H9 (cell line): ENCODE measurements around the gene PLCL1. TPM values are rescaled to one million over a fixed set of nuclear protein-coding genes. Genes with fewer than 3 reads are reported as not detected.

Experiments used
- DNase-seq: peaks from one replicate; pipeline ENCODE4 v3.0.0-alpha.2; 2017
- H2AFZ ChIP-seq: one replicate; pipeline ENCODE4 v1.6.1; 2013; ENCODE audit warnings: mild to moderate bottlenecking, low read length, control low read depth, moderate library complexity
- H2AK5ac ChIP-seq: 2 replicates; pipeline ENCODE4 v1.6.1; 2013; ENCODE audit warnings: low read length, control low read depth, mixed read lengths; ENCODE audit not compliant: insufficient read length
- H2BK120ac ChIP-seq: one replicate; pipeline ENCODE4 v1.6.1; 2013; ENCODE audit warnings: low read depth, mild to moderate bottlenecking, low read length, control low read depth, inconsistent platforms; ENCODE audit not compliant: poor library complexity, severe bottlenecking
- H2BK12ac ChIP-seq: 2 replicates; pipeline ENCODE4 v1.6.1; 2013; ENCODE audit warnings: low read length, control low read depth, mixed read lengths, low read depth; ENCODE audit not compliant: insufficient read length
- H2BK15ac ChIP-seq: 2 replicates; pipeline ENCODE4 v1.6.1; 2013; ENCODE audit warnings: low read depth, low read length, control low read depth
- H2BK20ac ChIP-seq: one replicate; pipeline ENCODE4 v1.6.1; 2013; ENCODE audit warnings: low read depth, mild to moderate bottlenecking, low read length, control low read depth, inconsistent platforms; ENCODE audit not compliant: poor library complexity, severe bottlenecking
- H2BK5ac ChIP-seq: 2 replicates; pipeline ENCODE4 v1.6.1; 2013; ENCODE audit warnings: low read length, control low read depth, mixed read lengths; ENCODE audit not compliant: insufficient read length
- H3K14ac ChIP-seq: 2 replicates; pipeline ENCODE4 v1.6.1; 2013; ENCODE audit warnings: low read length, control low read depth; ENCODE audit not compliant: insufficient read depth
- H3K18ac ChIP-seq: 2 replicates; pipeline ENCODE4 v1.6.1; 2013; ENCODE audit warnings: low read depth, mild to moderate bottlenecking, mixed read lengths, low read length, control low read depth; ENCODE audit not compliant: insufficient read length
- H3K23ac ChIP-seq: 2 replicates; pipeline ENCODE4 v1.6.1; 2013; ENCODE audit warnings: low read length, control low read depth, mixed read lengths, low read depth; ENCODE audit not compliant: insufficient read length
- H3K23me2 ChIP-seq: 2 replicates; pipeline ENCODE4 v1.6.1; 2013; ENCODE audit warnings: low read depth, mild to moderate bottlenecking, mixed read lengths, low read length, control low read depth; ENCODE audit not compliant: insufficient read length, poor library complexity, severe bottlenecking
- H3K27ac ChIP-seq: 2 replicates; pipeline ENCODE4 v1.5.1; 2013; ENCODE audit warnings: low read length, control low read depth, mixed read lengths, low read depth; ENCODE audit not compliant: insufficient read length
- H3K27me3 ChIP-seq: 2 replicates; pipeline ENCODE4 v1.6.1; 2013; ENCODE audit warnings: low read length, control low read depth, inconsistent platforms; ENCODE audit not compliant: insufficient read depth
- H3K4ac ChIP-seq: 2 replicates; pipeline ENCODE4 v1.6.1; 2013; ENCODE audit warnings: low read depth, mild to moderate bottlenecking, control low read depth, inconsistent platforms, low read length, moderate library complexity
- H3K4me1 ChIP-seq: 2 replicates; pipeline ENCODE4 v1.6.1; 2013; ENCODE audit warnings: low read length, control low read depth, inconsistent platforms; ENCODE audit not compliant: insufficient read depth
- H3K4me2 ChIP-seq: 2 replicates; pipeline ENCODE4 v1.6.1; 2013; ENCODE audit warnings: low read length, control low read depth, mixed read lengths; ENCODE audit not compliant: insufficient read length, insufficient read depth
- H3K56ac ChIP-seq: 2 replicates; pipeline ENCODE4 v1.6.1; 2013; ENCODE audit warnings: low read depth, mild to moderate bottlenecking, mixed read lengths, low read length, control low read depth; ENCODE audit not compliant: insufficient read length
- H3K79me1 ChIP-seq: 2 replicates; pipeline ENCODE4 v1.6.1; 2013; ENCODE audit warnings: low read depth, mild to moderate bottlenecking, moderate library complexity, low read length, control low read depth, inconsistent platforms; ENCODE audit not compliant: insufficient read depth, poor library complexity, severe bottlenecking
- H3K79me2 ChIP-seq: 2 replicates; pipeline ENCODE4 v1.6.1; 2013; ENCODE audit warnings: low read length, control low read depth, inconsistent platforms; ENCODE audit not compliant: insufficient read depth
- H3K9ac ChIP-seq: 2 replicates; pipeline ENCODE4 v1.6.1; 2013; ENCODE audit warnings: low read length, control low read depth, mixed read lengths; ENCODE audit not compliant: insufficient read length; ENCODE audit errors: extremely low read depth
- H3K9me3 ChIP-seq: one replicate; pipeline ENCODE4 v1.6.1; 2013; ENCODE audit warnings: low read depth, low read length, inconsistent platforms; ENCODE audit not compliant: control insufficient read depth
- H3T11ph ChIP-seq: one replicate; pipeline ENCODE4 v1.6.1; 2013; ENCODE audit warnings: mild to moderate bottlenecking, low read length, control low read depth, inconsistent platforms
- H4K20me1 ChIP-seq: one replicate; pipeline ENCODE4 v1.6.1; 2013; ENCODE audit not compliant: control insufficient read depth, insufficient read length, insufficient read depth
- H4K5ac ChIP-seq: 2 replicates; pipeline ENCODE4 v1.6.1; 2013; ENCODE audit warnings: low read depth, mild to moderate bottlenecking, mixed read lengths, low read length, control low read depth; ENCODE audit not compliant: insufficient read length
- H4K8ac ChIP-seq: replicated peaks from 2 replicates; pipeline ENCODE4 v1.6.1; 2013; ENCODE audit warnings: low read length, control low read depth, mixed read lengths, low read depth; ENCODE audit not compliant: insufficient read length
- H4K91ac ChIP-seq: 2 replicates; pipeline ENCODE4 v1.6.1; 2013; ENCODE audit warnings: low read depth, mild to moderate bottlenecking, moderate library complexity, mixed read lengths, low read length, control low read depth; ENCODE audit not compliant: insufficient read length
- H3K27ac Mint-ChIP-seq, 3 experiments: 2 replicates in 2 of 3; 3 replicates in 1 of 3; pipeline ENCODE4 v1.8.0; 2020 to 2021; ENCODE audit warnings: mixed read lengths in 3 of 3, mild to moderate bottlenecking in 1 of 3, moderate library complexity in 1 of 3
- H3K27me3 Mint-ChIP-seq: 2 replicates; pipeline ENCODE4 v1.8.0; 2021; ENCODE audit warnings: low read depth, mild to moderate bottlenecking, moderate library complexity, mixed read lengths
- H3K36me3 Mint-ChIP-seq, 3 experiments: 2 replicates in 2 of 3; 3 replicates in 1 of 3; pipeline ENCODE4 v1.8.0; 2020 to 2021; ENCODE audit warnings: low read depth in 3 of 3, mixed read lengths in 3 of 3; ENCODE audit not compliant: insufficient read depth in 1 of 3
- H3K4me1 Mint-ChIP-seq, 2 experiments: 2 replicates each; pipeline ENCODE4 v1.8.0; 2020; ENCODE audit warnings: mixed read lengths in 2 of 2
- H3K4me3 Mint-ChIP-seq, 2 experiments: 2 replicates in 1 of 2; 3 replicates in 1 of 2; pipeline ENCODE4 v1.8.0; 2020 to 2021; ENCODE audit warnings: mild to moderate bottlenecking in 2 of 2, mixed read lengths in 2 of 2, moderate library complexity in 1 of 2
- H3K9me3 Mint-ChIP-seq, 2 experiments: 2 replicates in 1 of 2; 3 replicates in 1 of 2; pipeline ENCODE4 v1.8.0; 2020; ENCODE audit warnings: mild to moderate bottlenecking in 2 of 2, mixed read lengths in 2 of 2, moderate library complexity in 1 of 2
- WGBS: extraction: QIAGEN DNeasy Blood & Tissue Kit; methylation state at CpG from one replicate; pipeline ENCODE4 v1.1.7; 2013; ENCODE audit warnings: missing lambda C conversion rate, low lambda C conversion rate, mixed read lengths; ENCODE audit not compliant: insufficient read length; ENCODE audit errors: extremely low coverage; 5-methylcytosine and 5-hydroxymethylcytosine counted together
- total RNA-seq: library from RNA; stranded (reverse); gene quantifications from 2 replicates; pipeline ENCODE4 v1.2.1, GENCODE V29; 2021
- TF ChIP-seq, protein P1 (sequence below): fragments of 200-600 bp; sonication (generic); conservative IDR thresholded peaks from 3 replicates; pipeline ENCODE4 v1.8.0; 2021; ENCODE audit warnings: antibody characterized with exemption, mild to moderate bottlenecking

The PLCL1 gene
- total RNA-seq, 1 experiment from 2014 or later, result 0.04 TPM

DNA sequence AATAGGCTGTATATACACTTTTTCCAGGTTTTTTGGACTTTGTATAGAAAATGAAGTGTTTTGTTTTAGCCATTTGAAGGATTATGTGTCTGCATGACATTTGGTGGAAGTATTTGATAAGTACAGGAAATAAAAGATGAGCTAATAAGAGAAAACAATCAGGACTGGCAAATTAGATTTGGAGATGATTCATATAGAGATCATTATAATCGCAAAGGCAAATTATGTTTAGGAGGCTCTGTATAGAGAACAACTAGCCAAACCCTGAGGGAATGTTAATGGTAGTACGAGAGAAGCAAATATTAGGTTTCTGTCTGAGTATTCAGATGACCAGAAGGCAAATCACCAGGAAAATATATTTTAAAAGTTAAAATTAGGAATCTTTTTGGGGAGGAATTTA lies 41.7 kb downstream of the PLCL1 start:
- no peak overlapping the region for H3K14ac ChIP-seq
- no peaks in the 10 kb centered on the region for H3K79me2 ChIP-seq
- TF ChIP-seq, protein P1, sequence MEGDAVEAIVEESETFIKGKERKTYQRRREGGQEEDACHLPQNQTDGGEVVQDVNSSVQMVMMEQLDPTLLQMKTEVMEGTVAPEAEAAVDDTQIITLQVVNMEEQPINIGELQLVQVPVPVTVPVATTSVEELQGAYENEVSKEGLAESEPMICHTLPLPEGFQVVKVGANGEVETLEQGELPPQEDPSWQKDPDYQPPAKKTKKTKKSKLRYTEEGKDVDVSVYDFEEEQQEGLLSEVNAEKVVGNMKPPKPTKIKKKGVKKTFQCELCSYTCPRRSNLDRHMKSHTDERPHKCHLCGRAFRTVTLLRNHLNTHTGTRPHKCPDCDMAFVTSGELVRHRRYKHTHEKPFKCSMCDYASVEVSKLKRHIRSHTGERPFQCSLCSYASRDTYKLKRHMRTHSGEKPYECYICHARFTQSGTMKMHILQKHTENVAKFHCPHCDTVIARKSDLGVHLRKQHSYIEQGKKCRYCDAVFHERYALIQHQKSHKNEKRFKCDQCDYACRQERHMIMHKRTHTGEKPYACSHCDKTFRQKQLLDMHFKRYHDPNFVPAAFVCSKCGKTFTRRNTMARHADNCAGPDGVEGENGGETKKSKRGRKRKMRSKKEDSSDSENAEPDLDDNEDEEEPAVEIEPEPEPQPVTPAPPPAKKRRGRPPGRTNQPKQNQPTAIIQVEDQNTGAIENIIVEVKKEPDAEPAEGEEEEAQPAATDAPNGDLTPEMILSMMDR, result no peak
- H2BK20ac ChIP-seq, result no peak overlapping the region
- Mint-ChIP-seq H3K36me3 (no peaks in the 10 kb centered on the region), H3K4me3 (no peak overlapping the region), H3K27me3 (peaks cover 1% of the 10 kb centered on the region; the same call in 1 of the 2 replicates), H3K9me3 (no peaks in the 10 kb centered on the region; a peak in 1 of 5 replicates), H3K27ac (no peak overlapping the region), H3K4me1 (peaks cover 5 to 7% of the 10 kb centered on the region in 2 experiments)
- no peak overlapping the region for H3K23ac ChIP-seq
- no peak overlapping the region for H2AK5ac ChIP-seq
- H3K9ac ChIP-seq, result no peak overlapping the region
- no peak overlapping the region for H3K4ac ChIP-seq
- no peak overlapping the region for H3K18ac ChIP-seq
- no peak overlapping the region for H2BK120ac ChIP-seq
- no peak overlapping the region for H3K56ac ChIP-seq
- H3K27ac ChIP-seq, result no peak overlapping the region
- H4K8ac ChIP-seq, result no peak overlapping the region
- H2BK12ac ChIP-seq, result no peak overlapping the region
- H2BK5ac ChIP-seq, result no peak overlapping the region
- no peaks in the 10 kb centered on the region for H3K79me1 ChIP-seq
- no peak overlapping the region for H3K4me2 ChIP-seq
- H4K20me1 ChIP-seq, result no peaks in the 10 kb centered on the region
- H3T11ph ChIP-seq, result no peak overlapping the region
- no peak overlapping the region for H2AFZ ChIP-seq
- no CpG with 5 or more reads among the region's 2 CpGs for WGBS
- no peak overlapping the region for H4K91ac ChIP-seq
- no peaks in the 10 kb centered on the region for H3K23me2 ChIP-seq
- no peak for DNase-seq
- no peak overlapping the region for H4K5ac ChIP-seq
- no peaks in the 10 kb centered on the region for H3K27me3 ChIP-seq
- H2BK15ac ChIP-seq, result no peak overlapping the region
- H3K9me3 ChIP-seq, result no peaks in the 10 kb centered on the region
- no peaks in the 10 kb centered on the region for H3K4me1 ChIP-seq
